GM18517 (cell line): ENCODE data around the gene NMNAT2.
A peak's percentile ranks its signal among the peaks of the same experiment; 100 is the strongest.

Source experiments
- ATAC-seq: cut with Tn5 transposase; IDR thresholded peaks from one replicate; pipeline ENCODE4 v1.9.1; 2021; ENCODE audit warnings: mild to moderate bottlenecking, moderate library complexity; ENCODE audit not compliant: unreplicated experiment

Gene NMNAT2

DNA sequence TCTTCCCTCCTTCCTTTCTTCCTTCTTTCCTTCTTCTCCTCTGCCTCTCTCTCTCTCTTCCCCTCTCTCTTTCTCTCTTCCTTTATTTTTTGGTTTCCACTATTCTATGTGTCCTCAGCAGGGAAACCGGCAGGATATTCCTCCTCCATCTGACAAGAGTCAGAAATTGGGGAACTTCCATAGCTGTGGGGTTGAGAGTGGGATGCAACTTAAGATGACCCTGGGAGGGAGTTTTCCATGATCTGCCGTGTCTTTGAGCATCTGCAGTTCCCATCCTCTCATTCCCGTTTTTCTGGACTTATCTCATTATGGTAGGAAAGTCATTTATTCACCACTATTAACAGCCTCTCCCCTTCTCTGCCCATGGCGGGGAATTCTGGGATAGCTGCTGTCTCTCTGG lies 98.6 kb downstream of the NMNAT2 start:
- ATAC-seq = no peak

DNA sequence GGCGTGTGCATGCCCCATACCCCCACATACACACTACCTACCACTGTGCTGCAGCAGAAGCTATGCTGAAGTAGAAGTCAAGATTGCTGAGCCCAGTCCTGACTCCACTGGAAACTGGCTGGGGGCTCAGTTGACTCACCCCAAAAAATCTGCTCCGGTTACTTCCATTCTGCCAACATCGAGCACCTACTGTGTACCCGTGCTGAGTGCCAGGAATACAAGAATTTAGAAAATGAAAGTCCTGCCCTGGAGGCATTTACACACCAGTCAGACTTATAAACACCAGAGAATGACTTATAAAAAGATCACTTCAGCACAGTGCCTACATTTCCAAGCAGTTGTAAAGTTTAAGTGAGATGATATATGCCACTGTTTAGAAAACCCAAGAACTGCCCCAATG lies 99.1 kb downstream of the NMNAT2 start:
- no peak for ATAC-seq

DNA sequence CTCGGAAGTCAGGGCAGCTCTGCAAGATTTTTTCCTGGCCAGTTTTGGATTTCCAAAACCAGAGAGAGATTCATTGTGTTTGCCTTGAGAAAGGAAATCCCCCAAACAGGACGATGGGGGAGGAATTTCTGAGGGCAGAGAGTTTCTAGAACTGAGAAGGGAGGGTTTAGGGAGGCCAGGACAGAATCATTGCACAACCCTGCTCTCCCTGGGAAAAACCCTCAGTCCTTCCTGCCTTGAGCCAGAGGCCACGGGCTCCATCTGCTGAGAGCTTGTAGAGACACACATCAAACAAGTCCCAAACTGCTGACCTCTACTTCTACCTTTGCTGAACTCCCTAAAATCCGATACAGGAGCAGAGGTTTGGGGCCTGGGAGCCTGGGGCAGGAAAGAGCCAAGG lies 99.7 kb downstream of the NMNAT2 start:
- no peak for ATAC-seq

DNA sequence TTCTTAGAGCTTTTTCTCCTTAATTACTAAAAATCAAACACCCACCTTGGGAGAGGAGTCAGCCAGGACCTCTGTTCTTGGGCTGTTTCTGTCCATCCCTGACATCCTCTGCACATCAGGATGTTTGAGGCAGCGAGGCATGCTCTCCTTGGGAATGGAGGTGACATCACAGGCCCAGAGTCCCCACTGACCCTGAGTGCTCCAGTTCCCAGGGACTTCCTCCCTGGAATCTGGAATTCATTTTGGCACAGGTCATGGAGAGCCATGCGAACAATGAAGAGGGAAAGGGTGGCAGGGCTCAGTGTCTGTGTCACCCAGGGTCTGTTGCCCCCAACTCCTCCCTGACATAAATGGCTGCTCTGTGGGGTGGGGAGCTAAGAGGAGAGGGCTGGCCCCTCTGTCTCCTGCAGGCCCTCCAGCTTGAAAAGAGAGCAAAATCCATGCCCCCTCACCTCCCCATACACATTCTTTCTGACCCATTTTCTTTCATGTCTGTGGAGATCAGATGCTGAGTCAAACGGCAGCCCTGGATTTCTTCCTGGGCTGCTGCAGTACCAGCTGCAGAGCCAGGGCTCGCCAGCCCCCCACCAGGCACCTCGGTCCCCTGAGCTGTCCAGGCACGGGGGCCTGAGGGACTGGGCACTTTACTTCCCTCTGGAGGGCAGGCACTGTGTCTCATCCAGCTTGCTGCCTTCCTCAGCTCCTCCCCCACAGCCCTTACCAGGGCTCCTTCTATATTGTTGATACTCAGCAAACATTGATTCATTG lies 102.0 kb downstream of the NMNAT2 start:
- ATAC-seq = no peak

DNA sequence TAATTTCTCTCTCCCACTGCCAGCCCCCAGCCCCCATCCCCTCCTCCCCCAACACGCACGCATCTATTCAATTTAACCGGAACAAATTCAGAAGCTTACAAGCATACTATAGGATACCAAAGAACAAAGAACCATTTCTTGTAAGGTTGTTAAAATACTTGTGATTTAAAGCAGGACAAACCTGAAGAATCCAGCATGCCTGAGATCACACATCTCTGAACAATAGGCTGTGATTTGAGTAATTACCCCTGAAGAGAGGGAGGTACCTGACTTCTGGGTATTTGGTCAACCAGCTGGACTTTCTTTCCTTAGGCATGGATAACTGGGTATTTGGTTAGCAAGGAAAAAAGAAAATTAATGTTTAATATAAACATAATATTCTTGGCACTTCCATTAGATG lies 105.1 kb downstream of the NMNAT2 start:
- no peak for ATAC-seq

DNA sequence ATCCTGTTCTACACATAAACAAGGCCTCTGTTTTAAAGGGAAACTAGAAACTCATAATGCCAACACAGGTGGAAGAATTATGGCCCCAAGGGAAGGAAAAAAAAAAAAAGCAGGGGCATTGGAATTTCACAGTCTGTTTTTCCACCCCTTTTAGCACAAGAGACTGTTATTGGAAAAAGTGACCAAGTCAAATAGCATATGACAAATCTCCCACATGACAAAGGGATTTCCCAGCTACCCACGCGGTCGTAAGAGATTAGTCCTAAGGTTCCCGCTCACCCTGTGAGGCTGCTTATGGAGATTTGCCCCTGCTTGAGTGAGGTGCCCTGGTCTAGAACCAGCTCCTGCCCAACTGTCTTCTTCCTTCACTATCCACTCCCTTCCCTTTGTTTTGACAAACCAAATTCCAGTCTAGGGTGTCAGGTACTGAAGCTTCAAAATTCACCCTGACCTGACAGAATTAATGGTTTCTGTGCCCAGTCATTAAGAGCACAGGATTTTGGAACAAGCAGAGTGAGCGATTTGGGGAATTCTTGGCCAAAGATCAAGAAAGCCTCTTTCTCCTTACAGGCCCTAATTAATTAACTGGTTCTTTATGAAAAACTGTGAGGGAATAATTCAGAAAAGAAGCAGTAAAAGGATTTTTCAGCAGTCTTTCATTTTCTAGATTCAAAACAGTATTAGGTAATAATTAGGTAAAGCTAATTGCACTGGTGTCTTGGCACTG lies 107.3 kb downstream of the NMNAT2 start:
- ATAC-seq = no peak

DNA sequence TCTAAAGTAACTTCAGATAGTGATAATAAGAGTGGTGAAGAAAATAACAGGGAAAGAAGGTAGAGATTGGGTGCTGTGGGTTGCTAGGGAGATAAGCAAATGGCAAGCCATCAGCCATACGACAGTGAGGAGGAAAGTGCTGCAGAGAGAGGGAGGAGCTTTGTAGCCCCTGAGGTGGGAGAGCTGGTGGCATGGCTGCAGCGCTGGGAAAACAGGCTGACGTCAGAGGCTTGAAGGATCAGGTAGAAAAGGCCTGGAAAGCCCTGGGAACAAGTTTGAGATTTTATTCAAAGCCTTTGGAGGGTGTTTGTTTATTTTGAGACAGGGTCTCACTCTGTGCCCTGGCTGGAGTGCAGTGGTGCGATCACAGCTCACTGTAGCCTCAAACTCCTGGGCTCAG lies 109.5 kb downstream of the NMNAT2 start:
- no peak for ATAC-seq

DNA sequence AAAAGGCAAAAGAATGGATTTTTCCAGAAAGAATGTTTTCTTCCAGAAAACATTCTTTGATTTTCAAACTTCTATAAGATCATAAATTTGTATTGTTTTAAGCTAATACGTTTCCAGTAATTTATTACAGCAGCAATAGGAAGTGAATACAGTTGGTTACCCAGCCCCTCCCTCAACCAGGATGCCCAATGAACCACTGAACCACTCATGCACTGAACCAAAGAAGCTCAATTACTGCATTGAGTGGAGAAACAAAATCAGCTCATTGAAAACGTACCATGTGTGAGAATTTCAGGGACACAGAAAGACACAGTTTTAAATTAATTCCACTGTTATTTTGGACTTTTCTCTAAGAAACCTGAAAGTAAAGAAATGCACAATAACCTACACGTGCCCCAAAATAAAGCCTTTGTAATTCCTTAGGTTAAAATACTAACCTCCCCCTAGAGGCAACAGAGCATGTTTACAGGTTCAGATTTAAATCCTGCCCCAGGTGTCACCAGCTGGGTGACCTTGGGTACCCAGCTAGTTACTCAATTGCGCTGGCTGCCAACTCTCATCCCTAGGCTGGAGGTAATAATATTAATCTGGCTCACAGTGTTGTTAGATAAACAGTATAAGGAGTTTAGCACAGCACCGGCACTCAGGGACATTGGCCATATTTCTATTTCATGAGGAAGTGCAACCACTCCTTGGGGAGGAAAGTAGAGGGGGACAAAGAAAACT lies 111.7 kb downstream of the NMNAT2 start:
- ATAC-seq = peak; percentile 52

DNA sequence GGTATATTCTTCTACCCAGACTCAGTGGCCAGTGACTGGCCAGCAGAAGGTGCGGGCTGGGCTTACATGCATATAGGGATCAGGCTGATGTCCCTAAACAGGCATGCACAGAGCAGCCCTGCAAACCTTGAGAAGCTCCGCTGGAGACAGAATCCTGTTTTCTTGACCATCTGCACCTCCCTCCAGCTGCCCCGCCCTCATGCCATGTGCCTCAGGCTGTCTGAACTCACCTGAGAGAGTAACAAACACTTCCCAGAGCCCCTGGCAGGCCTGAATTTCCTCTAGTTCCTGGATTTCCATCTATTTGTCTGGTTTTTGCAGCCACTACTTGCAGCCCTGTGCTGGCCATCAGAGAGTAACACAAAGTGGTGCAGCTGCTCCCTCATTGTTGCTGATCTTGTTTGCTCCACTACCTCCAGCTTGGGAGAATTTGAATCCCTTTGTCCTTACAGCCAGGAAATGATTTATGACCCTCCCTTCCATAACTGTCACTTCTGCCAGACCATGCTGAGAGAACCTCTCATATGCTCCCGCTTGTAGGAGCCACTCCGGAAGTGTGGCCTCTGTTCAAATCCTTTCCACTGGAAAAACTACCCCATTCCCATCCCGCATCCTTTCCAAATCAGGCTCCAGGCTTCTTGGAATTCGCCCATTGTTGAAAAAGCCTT lies 113.6 kb downstream of the NMNAT2 start:
- no peak for ATAC-seq

DNA sequence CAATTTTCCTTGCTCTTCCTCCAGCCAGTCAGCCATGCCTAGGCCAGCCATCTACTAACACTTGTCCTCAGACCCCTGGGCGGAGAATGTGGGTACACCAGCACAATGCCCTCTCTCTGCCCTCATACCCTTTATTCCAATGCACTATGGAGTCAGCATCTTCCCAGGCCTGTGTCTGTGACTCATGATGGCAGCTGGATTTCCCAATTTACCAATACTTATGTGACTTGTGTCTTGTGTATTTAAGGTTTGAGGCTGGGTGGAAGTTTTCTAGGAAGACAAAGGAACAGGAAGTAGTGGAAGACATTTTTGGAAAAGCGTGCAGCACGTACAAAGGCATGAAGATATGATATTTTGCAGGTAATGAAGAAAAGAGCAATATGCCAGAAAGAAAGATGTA lies 114.3 kb downstream of the NMNAT2 start:
- ATAC-seq = no peak

DNA sequence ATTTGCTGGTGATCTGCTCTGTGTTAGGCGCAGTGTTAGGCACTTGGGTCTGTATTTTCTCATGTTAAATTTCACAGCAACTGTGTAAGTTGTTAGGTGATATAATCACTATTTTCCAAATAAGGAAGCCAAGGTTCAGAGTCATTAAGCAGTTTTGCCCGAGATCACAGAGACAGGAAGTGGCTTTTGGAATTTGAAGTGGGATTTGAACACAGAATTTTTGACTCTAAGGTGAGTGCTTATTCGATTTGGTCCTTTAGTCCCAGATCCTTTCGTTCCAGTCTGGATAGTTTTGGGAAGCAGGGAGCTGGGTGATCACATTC lies 114.9 kb downstream of the NMNAT2 start:
- no peak for ATAC-seq

DNA sequence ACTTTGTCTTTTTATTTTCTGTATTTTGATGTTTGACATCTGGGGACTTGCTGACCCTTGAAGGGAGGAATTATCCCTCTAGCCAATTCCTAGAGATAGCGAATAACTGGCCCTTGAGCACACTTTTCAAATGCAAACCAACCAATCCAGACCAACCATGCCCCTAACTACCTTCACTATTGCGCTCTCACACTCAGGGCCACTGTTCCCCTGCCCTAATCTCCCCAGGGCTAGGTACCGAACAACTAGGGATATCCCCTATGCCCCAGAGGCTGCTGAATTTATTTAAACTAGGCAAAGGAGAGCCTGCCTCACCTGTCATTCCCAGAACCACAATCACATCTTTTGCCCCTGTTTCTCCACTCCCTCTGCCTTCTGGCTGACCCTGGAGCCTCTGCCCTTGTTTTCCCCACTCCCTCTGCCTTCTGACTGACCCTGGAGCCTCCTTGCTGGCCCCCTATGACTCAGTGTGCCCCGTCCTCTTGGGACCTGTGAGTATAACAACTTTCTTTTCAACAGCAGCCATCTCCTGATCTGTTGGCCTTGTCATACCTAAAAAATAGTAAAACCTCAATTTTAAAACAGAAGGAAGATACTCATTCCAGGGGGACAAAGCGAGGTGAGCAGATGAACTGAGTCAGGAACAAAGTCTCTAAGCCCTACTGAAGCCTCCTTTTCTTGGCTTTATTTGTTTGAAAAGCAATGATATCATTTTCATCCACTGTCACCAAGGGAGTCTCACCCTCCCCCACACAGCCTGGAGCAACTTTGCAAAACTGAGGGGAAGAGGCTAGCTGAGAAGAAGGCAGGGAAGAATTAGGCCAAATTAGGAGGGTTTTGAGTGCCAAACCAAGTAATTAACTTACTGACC lies 115.5 kb downstream of the NMNAT2 start:
- ATAC-seq = no peak

DNA sequence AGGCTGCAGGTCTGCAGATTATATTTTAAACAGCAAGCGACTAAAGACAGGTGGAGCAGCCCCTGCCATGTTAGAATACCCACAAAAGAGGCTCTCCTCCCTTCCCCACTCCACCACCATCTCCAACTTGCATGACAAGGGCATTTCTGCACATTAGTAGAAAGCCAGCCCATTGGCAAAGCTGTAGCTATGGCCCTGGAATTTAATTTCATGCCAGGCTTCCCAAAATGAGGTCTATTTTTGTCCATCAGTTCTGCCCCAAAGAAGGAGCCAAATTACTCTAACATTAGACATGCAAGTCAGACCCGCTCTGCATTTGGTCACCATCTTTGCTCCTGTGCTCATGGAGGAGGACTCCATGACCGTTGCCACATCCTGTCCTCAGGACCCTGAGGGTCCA lies 116.9 kb downstream of the NMNAT2 start:
- ATAC-seq = no peak

DNA sequence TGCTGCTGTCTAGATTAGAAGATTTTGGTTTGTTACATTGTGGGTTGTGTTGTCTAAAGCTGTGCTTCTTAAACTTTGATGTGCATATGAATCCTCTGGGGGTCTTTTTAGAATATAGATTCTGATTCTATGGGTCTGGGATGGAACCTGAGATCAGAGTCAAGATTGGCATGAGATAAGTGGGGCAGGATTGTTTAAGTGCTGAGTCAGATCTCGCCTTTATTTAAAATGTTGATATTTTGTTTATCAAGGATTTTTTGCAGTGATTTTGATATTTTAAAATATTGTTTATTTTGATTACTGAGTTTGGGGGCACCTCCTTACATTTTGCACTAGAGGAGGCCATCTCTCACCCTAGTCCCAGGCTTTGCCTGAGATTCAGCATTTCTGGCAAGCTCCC lies 117.4 kb downstream of the NMNAT2 start:
- ATAC-seq = no peak

DNA sequence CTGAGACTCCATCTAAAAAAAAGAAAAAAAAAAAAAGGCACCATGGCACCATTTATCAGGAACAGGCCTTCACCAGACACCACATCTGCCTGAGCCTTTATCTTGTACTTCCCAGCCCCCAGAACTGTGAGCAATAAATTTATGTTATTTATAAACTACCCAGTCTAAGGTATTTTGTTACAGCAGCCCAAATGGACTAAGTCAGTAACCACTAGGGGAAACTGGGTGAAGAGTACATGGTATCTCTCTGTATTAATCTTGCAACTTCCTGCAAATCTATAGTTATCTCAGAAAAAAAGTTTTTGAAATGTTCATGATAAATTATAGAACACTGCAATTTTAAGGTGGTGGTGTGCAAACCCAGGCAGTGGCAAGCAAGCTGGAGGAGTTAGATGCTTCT lies 117.8 kb downstream of the NMNAT2 start:
- ATAC-seq = no peak

DNA sequence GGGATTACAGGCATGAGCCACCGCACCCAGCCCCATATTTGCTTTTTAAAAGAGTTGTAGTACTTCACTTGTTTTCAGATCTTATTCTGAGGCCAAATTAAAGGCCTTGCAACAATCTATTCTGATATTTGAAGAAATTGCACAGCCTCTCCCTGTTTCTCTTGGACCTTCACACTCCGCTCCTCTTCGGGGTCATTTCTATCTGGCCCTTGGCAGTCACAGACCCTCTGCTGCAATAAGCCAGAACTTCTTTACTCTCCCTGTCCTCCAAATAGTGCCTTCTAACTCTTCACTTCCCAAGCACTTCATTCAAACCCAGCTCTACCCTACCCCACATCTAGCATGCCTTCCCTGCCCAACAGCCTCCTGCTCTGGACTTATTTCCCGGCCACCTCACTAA lies 121.4 kb downstream of the NMNAT2 start:
- no peak for ATAC-seq

DNA sequence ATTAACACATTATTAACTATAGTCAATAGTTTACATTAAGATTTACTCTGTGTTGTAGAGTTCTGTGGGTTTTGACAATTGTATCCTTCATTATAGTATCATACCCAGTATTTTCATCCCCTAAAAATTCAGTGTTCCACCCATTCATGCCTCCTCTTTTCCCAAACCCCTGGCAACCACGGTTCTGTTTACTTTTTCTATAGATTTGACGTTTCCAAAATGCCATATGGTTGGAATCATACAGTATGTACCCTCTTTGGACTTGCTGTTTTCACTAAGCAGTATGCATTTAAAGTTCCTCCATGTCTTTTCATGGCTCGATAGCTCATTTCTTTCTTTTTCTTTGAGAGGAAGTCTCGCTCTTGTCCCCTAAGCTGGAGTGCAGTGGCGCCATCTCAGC lies 122.7 kb downstream of the NMNAT2 start:
- no peak for ATAC-seq

DNA sequence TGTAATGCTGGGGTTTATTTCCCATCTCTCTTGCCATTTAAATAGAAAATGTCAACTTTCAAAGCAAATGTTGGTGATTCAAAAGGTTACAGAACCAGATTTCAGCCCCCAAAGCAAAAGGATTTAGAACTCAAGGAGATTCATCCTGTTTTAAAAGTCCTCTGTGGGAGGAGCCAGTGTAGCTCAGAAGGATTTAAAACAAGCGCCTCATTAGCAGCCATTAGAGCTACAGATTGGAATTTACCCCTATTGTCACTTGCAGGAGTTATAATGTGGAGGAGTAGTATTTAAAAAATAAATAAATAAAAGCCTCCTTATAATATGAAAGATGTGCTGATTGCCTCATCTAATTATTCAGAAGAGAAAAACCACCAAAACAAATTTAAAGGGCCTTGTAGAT lies 124.3 kb downstream of the NMNAT2 start:
- no peak for ATAC-seq

DNA sequence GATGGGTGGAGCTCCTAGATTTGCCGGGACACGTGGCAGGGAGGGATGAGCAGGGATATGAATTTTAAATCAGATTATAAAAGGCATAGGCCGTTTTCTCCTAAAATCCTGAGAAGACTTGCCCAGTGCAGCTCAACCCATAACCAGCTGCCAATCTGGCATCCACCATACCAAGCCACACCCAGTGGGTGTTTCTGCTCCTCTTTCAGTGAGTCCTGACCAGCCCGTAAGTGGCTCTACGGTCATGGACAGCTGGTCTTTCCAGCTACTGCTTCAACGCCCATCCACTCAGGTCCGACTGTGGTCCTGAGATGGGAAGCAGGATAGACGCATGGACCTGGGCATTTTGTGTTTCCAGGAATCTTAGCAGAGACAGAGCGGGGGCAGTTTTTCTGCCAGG lies 124.9 kb downstream of the NMNAT2 start:
- no peak for ATAC-seq

DNA sequence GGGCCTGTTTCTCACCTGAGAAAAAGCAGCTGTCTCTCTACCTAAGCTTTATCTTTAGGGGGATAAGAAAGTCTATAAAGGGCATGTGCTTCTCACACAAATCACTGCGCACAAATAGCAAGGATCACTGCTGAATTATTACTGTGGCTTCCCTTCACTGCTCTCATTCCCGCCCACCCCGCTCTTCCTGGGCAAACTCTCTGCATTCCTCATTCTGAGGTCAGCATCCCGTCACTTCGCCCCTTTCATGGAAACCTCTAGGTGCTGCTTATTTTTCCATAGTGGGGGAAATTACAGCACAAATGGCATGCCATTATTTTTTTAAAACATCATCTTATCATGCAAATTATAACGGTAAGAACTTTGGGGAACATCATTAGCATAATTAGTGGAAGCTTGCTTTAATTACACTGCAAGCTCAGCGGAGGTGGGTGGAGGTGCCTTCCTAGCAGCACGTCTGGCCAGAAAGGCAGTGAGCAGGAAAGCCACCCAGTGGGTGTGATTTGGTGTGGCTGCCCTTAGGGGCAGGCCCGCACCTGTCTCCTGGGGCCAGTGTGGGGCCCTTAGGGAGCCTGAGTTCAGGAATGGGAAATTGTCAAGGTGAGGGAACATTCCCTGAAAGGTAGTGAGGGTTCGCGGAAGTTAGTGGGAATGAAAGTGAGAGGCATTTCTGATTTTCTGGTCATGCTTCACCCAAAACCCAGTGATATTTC lies 126.2 kb downstream of the NMNAT2 start:
- ATAC-seq = no peak
